GM12878 (cell line): ENCODE data around the gene FGR. TPM values are rescaled to one million over a fixed set of nuclear protein-coding genes. Genes with fewer than 3 reads are reported as not detected.
A peak's percentile ranks its signal among the peaks of the same experiment; 100 is the strongest.

Source experiments
- ATAC-seq: fragments of 200-7000 bp; cut with Tn5 transposase; 3 replicates; pipeline ENCODE4 v1.9.1; 2020; ENCODE audit warnings: mild to moderate bottlenecking, moderate library complexity
- BruUV-seq: library from RNA; stranded (reverse); fragments of 400-500 nt; replicated peaks from 2 replicates; lab custom pipeline; 2021; lab: Mats Ljungman, UMichigan
- CTCF ChIA-PET: fragments of 300-600 bp; sonication (Branson Sonifier 250); formaldehyde crosslinking; extraction: SDS; loops from one replicate; lab custom pipeline; 2021; ENCODE audit warnings: inconsistent platforms; lab: Yijun Ruan, JAX
- POLR2A ChIA-PET: fragments of 350-600 bp; formaldehyde crosslinking; extraction: SDS; loops from one replicate; lab custom pipeline; 2021; ENCODE audit warnings: inconsistent platforms; lab: Charles Lee
- RAD21 ChIA-PET: fragments of 300-600 bp; sonication (Branson Sonifier 250); formaldehyde crosslinking; loops from one replicate; lab custom pipeline; 2023; ENCODE audit warnings: antibody characterized with exemption; ENCODE audit not compliant: unreplicated experiment; lab: Charles Lee
- SMC1A ChIA-PET: fragments of 300-600 bp; sonication (Branson Sonifier 250); formaldehyde crosslinking; loops from one replicate; lab custom pipeline; 2023; ENCODE audit not compliant: unreplicated experiment, uncharacterized antibody; lab: Charles Lee
- DNase-seq: peaks from one replicate; pipeline ENCODE4 v3.0.0-alpha.2; 2011; ENCODE audit warnings: low read depth, low spot score
- FAIRE-seq: peaks from 3 replicates; lab custom pipeline; 2011; peaks lifted over from hg19 to GRCh38; lab: Jason Lieb, UNC
- H2AFZ ChIP-seq: 2 replicates; pipeline ENCODE4 v1.6.0; 2011; ENCODE audit warnings: low read depth, low read length, control low read depth; ENCODE audit not compliant: control insufficient read depth
- H3K27ac ChIP-seq: 2 replicates; pipeline ENCODE4 v1.5.1; 2011; ENCODE audit warnings: control low read depth; ENCODE audit not compliant: control insufficient read depth, insufficient read depth
- H3K27me3 ChIP-seq, 2 experiments: replicated peaks in 1 of 2; 2 replicates each; pipeline versions ENCODE4 v1.6.0 to v1.6.1; 2011; ENCODE audit warnings: low read length in 1 of 2; ENCODE audit not compliant: control insufficient read depth in 2 of 2, insufficient read depth in 2 of 2
- H3K36me3 ChIP-seq, 2 experiments: 2 replicates each; pipeline ENCODE4 v1.5.1; 2011; ENCODE audit warnings: low read length in 1 of 2; ENCODE audit not compliant: control insufficient read depth in 2 of 2, insufficient read depth in 2 of 2
- H3K4me1 ChIP-seq: 2 replicates; pipeline ENCODE4 v1.6.1; 2011; ENCODE audit warnings: mild to moderate bottlenecking, low read length, moderate library complexity, mixed read lengths; ENCODE audit not compliant: control insufficient read depth, insufficient read depth
- H3K4me2 ChIP-seq: 2 replicates; pipeline ENCODE4 v1.6.0; 2011; ENCODE audit warnings: control low read depth; ENCODE audit not compliant: control insufficient read depth, insufficient read depth
- H3K4me3 ChIP-seq: fragments of 200-600 bp; sonication (generic); 2 replicates; pipeline ENCODE4 v1.5.1; 2016
- H3K79me2 ChIP-seq: 2 replicates; pipeline ENCODE4 v1.6.0; 2011; ENCODE audit warnings: low read length; ENCODE audit not compliant: control insufficient read depth, insufficient read depth
- H3K9ac ChIP-seq: 2 replicates; pipeline ENCODE4 v1.8.0; 2011; ENCODE audit warnings: low read length, control low read depth, mixed read lengths; ENCODE audit not compliant: control insufficient read depth, insufficient read depth
- H3K9me3 ChIP-seq: replicated peaks from 3 replicates; pipeline ENCODE4 v1.5.1; 2011; ENCODE audit warnings: mild to moderate bottlenecking, low read length; ENCODE audit not compliant: control insufficient read depth, insufficient read depth
- H4K20me1 ChIP-seq: 2 replicates; pipeline ENCODE4 v1.6.0; 2011; ENCODE audit not compliant: control insufficient read depth, insufficient read depth
- CBFB ChIP-seq: IDR thresholded peaks from 2 replicates; pipeline ENCODE4 v1.6.1; 2016; ENCODE audit warnings: antibody characterized with exemption, low read depth
- CBX5 ChIP-seq: sonication (generic); IDR thresholded peaks from 2 replicates; pipeline ENCODE4 v1.6.1; 2016; ENCODE audit warnings: low read depth, moderate library complexity, mild to moderate bottlenecking, inconsistent platforms
- CHD4 ChIP-seq: fragments of 200-600 bp; sonication (generic); IDR thresholded peaks from 2 replicates; pipeline ENCODE4 v1.6.1; 2016; ENCODE audit warnings: mild to moderate bottlenecking
- GATAD2B ChIP-seq: fragments of 450-650 bp; conservative IDR thresholded peaks from 2 replicates; pipeline ENCODE4 v1.6.1; 2017; ENCODE audit warnings: low read depth, mild to moderate bottlenecking, moderate library complexity
- HCFC1 ChIP-seq: fragments of 150-350 bp; IDR thresholded peaks from 2 replicates; pipeline ENCODE4 v1.6.1; 2014; ENCODE audit warnings: low read length
- JUNB ChIP-seq: IDR thresholded peaks from 2 replicates; pipeline ENCODE4 v1.6.1; 2016; ENCODE audit warnings: antibody characterized with exemption, mild to moderate bottlenecking
- NR2C1 ChIP-seq: fragments of 450-650 bp; IDR thresholded peaks from 2 replicates; pipeline ENCODE4 v1.6.1; 2017; ENCODE audit warnings: antibody characterized with exemption, mild to moderate bottlenecking, moderate library complexity
- NRF1 ChIP-seq: conservative IDR thresholded peaks from 2 replicates; pipeline ENCODE4 v1.6.1; 2011; ENCODE audit warnings: mild to moderate bottlenecking, low read depth, low read length, improper control_type of control experiment
- PAX8 ChIP-seq: fragments of 450-650 bp; IDR thresholded peaks from 2 replicates; pipeline ENCODE4 v1.6.1; 2017; ENCODE audit warnings: mild to moderate bottlenecking, moderate library complexity
- RBBP5 ChIP-seq: fragments of 200-600 bp; sonication (generic); conservative IDR thresholded peaks from 2 replicates; pipeline ENCODE4 v1.6.1; 2016
- TCF12 ChIP-seq: IDR thresholded peaks from 2 replicates; pipeline ENCODE4 v1.6.1; 2011; ENCODE audit warnings: low read depth, mild to moderate bottlenecking, low read length
- TCF3 ChIP-seq: IDR thresholded peaks from 2 replicates; pipeline ENCODE4 v1.6.1; 2012; ENCODE audit warnings: low read depth, mild to moderate bottlenecking, low read length, borderline replicate concordance; ENCODE audit not compliant: insufficient read depth
- ZNF274 ChIP-seq: IDR thresholded peaks from one replicate; pipeline ENCODE4 v1.8.0; 2011; ENCODE audit not compliant: insufficient read length, insufficient read depth
- WGBS: methylation state at CpG from one replicate; pipeline ENCODE4 v1.1.6; 2016; ENCODE audit warnings: low lambda C conversion rate; ENCODE audit not compliant: insufficient replicate concordance, insufficient coverage; ENCODE audit errors: missing lambda C conversion rate; 5-methylcytosine and 5-hydroxymethylcytosine counted together
- in situ Hi-C: fragments of 300-500 bp; cut with MboI; formaldehyde crosslinking; loops from 9 replicates; pipeline ENCODE4 v1.14.3; 2018; ENCODE audit warnings: mixed read lengths
- intact Hi-C: fragments of 100-400 bp; cut with micrococcal nuclease; formaldehyde crosslinking; loops from one replicate; pipeline ENCODE4 v1.14.2; 2022; ENCODE audit not compliant: unreplicated experiment
- polyA plus RNA-seq, 11 experiments: library from polyadenylated mRNA; depleted of rRNA in 4 of 11; unstranded in 6 of 11; stranded (reverse) in 5 of 11; fragments of >200 nt; fragmentation: Nextera tagmentation in 4 of 11; fragmentation: Illumina TruSeq in 1 of 11; extraction: Ambion mirVana in 4 of 11; extraction: Trizol in 1 of 11; gene quantifications; 1 replicate in 1 of 11; 2 replicates in 10 of 11; pipeline versions ENCODE4 v1.2.1 to v1.2.3, GENCODE V29; 2011 to 2016; ENCODE audit warnings: inconsistent platforms in 2 of 11, missing spikeins in 2 of 11, low read depth in 1 of 11
- total RNA-seq, 4 experiments: library from RNA; depleted of rRNA in 3 of 4; stranded (reverse); fragments of >200 nt in 3 of 4; fragmentation: Illumina TruSeq in 1 of 4; extraction: Trizol in 1 of 4; gene quantifications; 2 replicates each; pipeline versions ENCODE4 v1.2.1 to v1.2.3, GENCODE V29; 2013 to 2021
- TF ChIP-seq, protein P1 (sequence below): fragments of 450-650 bp; conservative IDR thresholded peaks from 2 replicates; pipeline ENCODE4 v1.6.1; 2017; ENCODE audit warnings: mild to moderate bottlenecking, moderate library complexity
- TF ChIP-seq, protein P2 (sequence below): fragments of 450-650 bp; IDR thresholded peaks from 2 replicates; pipeline ENCODE4 v1.6.1; 2017; ENCODE audit warnings: mild to moderate bottlenecking, low read depth, inconsistent platforms; ENCODE audit not compliant: poor library complexity, severe bottlenecking
- TF ChIP-seq, protein P3 (sequence below): IDR thresholded peaks from 2 replicates; pipeline ENCODE4 v1.6.1; 2012; ENCODE audit warnings: low read length, inconsistent platforms
- TF ChIP-seq, protein P4 (sequence below): IDR thresholded peaks from 2 replicates; pipeline ENCODE4 v1.6.1; 2011; ENCODE audit warnings: low read depth, mild to moderate bottlenecking, low read length, moderate library complexity, borderline replicate concordance; ENCODE audit errors: extremely low read depth

Gene FGR
- total and polyA plus RNA-seq, 10 of the 15 experiments (the other 5 are each of a cell fraction or from before 2014, with no cell fraction given): 10.9 to 193 (median 74.7) TPM

DNA sequence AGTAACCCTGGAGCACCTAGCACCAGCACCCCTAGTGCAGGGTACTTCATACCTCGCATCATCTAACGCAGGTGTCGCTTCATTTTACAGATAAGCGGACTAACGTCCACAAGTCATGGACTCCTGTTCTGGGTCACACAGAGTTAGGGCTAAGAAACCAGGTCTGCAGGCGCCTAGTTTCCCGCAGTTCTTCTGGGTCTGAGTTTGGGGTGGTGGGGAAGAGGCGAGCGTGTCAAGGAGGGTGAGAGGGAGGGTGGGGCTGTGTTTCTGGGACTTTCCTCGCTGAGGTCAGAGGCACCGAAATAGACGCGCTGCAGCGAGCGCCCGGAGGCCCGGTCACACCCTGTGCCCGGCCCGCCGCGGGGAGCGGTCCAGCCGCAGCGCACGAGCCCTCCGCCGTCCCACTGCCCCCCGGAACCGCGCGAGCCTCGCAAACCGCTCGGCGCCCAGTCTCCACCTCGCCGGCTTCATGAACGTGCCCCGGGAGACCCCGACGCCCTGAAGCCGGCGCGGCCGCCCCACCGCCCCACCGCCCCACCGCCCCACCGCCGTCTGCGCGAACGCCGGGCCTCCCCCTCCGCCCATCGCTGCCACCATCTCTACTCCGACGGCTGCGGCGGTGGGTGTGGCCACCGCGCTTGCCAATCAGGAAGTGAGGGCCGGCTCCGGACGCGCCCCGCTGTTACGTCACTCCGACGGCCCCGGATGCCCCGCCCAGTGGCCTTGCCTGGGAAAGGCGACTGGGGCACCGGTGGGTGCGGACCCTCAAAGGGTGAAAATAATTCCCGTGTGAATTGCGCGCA, 24.7 kb upstream of the FGR start:
- peak overlapping the region; percentile 90 for H3K9ac ChIP-seq
- no peaks in the 10 kb centered on the region for H3K36me3 ChIP-seq
- CTCF ChIA-PET: interaction anchor here (0.6 to 8.8 kb wide), 20 partner anchors 10 to 264 kb away, joined by 3 to 327 read pairs (median 8); partner anchors contain the start of genes AHDC1, FGR and IFI6
- SMC1A ChIA-PET: interaction anchor here (1.7 to 8.0 kb wide), 10 partner anchors 10 to 103 kb away, joined by 6 to 248 read pairs (median 33); partner anchors contain the start of gene AHDC1
- peak overlapping the region; percentile 98 for H3K4me2 ChIP-seq
- H4K20me1 ChIP-seq: no peaks in the 10 kb centered on the region
- POLR2A ChIA-PET: interaction anchor here (1.3 to 5.9 kb wide), 12 partner anchors 10 to 51 kb away, joined by 4 to 141 read pairs (median 18); partner anchors contain the start of genes FGR and IFI6
- peaks cover 66% of the 10 kb centered on the region for H3K4me1 ChIP-seq
- no peak for FAIRE-seq
- H3K79me2 ChIP-seq: no peaks in the 10 kb centered on the region
- in situ Hi-C loops: loop anchor here (5.0 kb wide), 4 partner anchors 52 to 357 kb away; no protein-coding TSS in a partner anchor
- peak overlapping the region; percentile 57 for H2AFZ ChIP-seq
- H3K27me3 ChIP-seq: no peaks in the 10 kb centered on the region
- 1% methylated on average over 59 of the region's 78 CpGs for WGBS
- peak overlapping the region; percentile 99 for H3K27ac ChIP-seq
- peak; percentile 72 for DNase-seq
- intact Hi-C loops: loop anchor here (1.0 to 10.0 kb wide), 4 partner anchors 15 to 335 kb away; partner anchors contain the start of gene TMEM222
- no peaks in the 10 kb centered on the region for H3K9me3 ChIP-seq
- H3K4me3 ChIP-seq: peak overlapping the region; percentile 72
- TSS peak; percentile 55 for BruUV-seq
- peak; percentile 75 for ATAC-seq
- RAD21 ChIA-PET: interaction anchor here (0.7 to 8.8 kb wide), 15 partner anchors 10 to 240 kb away, joined by 3 to 268 read pairs (median 6); partner anchors contain the start of genes AHDC1 and FGR
- no peak for TF ChIP-seq PAX8
- TF ChIP-seq ZNF274: no peak
- TF ChIP-seq TCF3: peak; percentile 44; the same call in 1 of the 2 replicates
- TF ChIP-seq NR2C1: no peak
- TF ChIP-seq RBBP5: no peak
- TF ChIP-seq, protein P1, sequence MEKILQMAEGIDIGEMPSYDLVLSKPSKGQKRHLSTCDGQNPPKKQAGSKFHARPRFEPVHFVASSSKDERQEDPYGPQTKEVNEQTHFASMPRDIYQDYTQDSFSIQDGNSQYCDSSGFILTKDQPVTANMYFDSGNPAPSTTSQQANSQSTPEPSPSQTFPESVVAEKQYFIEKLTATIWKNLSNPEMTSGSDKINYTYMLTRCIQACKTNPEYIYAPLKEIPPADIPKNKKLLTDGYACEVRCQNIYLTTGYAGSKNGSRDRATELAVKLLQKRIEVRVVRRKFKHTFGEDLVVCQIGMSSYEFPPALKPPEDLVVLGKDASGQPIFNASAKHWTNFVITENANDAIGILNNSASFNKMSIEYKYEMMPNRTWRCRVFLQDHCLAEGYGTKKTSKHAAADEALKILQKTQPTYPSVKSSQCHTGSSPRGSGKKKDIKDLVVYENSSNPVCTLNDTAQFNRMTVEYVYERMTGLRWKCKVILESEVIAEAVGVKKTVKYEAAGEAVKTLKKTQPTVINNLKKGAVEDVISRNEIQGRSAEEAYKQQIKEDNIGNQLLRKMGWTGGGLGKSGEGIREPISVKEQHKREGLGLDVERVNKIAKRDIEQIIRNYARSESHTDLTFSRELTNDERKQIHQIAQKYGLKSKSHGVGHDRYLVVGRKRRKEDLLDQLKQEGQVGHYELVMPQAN: peak; percentile 48; the same call in 1 of the 2 replicates
- TF ChIP-seq NRF1: no peak
- peak; percentile 84 for TF ChIP-seq CBFB
- peak; percentile 74 for TF ChIP-seq TCF12
- no peak; the same call in 1 of the 2 replicates for TF ChIP-seq HCFC1
- peak; percentile 53 for TF ChIP-seq JUNB
- TF ChIP-seq CBX5: no peak
- TF ChIP-seq, protein P2, sequence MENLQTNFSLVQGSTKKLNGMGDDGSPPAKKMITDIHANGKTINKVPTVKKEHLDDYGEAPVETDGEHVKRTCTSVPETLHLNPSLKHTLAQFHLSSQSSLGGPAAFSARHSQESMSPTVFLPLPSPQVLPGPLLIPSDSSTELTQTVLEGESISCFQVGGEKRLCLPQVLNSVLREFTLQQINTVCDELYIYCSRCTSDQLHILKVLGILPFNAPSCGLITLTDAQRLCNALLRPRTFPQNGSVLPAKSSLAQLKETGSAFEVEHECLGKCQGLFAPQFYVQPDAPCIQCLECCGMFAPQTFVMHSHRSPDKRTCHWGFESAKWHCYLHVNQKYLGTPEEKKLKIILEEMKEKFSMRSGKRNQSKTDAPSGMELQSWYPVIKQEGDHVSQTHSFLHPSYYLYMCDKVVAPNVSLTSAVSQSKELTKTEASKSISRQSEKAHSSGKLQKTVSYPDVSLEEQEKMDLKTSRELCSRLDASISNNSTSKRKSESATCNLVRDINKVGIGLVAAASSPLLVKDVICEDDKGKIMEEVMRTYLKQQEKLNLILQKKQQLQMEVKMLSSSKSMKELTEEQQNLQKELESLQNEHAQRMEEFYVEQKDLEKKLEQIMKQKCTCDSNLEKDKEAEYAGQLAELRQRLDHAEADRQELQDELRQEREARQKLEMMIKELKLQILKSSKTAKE: peak; percentile 22
- TF ChIP-seq, protein P3, sequence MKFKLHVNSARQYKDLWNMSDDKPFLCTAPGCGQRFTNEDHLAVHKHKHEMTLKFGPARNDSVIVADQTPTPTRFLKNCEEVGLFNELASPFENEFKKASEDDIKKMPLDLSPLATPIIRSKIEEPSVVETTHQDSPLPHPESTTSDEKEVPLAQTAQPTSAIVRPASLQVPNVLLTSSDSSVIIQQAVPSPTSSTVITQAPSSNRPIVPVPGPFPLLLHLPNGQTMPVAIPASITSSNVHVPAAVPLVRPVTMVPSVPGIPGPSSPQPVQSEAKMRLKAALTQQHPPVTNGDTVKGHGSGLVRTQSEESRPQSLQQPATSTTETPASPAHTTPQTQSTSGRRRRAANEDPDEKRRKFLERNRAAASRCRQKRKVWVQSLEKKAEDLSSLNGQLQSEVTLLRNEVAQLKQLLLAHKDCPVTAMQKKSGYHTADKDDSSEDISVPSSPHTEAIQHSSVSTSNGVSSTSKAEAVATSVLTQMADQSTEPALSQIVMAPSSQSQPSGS: no peak
- no peak for TF ChIP-seq CHD4
- TF ChIP-seq GATAD2B: peak; percentile 34; the same call in 1 of the 2 replicates
- TF ChIP-seq, protein P4, sequence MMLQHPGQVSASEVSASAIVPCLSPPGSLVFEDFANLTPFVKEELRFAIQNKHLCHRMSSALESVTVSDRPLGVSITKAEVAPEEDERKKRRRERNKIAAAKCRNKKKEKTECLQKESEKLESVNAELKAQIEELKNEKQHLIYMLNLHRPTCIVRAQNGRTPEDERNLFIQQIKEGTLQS: no peak
